ENCODE measurements around the gene CCDC170. TPM values are rescaled to one million over a fixed set of nuclear protein-coding genes. Genes with fewer than 3 reads are reported as not detected.
"Not testable (repeated sequence)": the region's sequence is repeated elsewhere in the genome, so short reads cannot be mapped to it uniquely, and the experiment has no call there.

Gene CCDC170
- total RNA-seq, 4 donors from 2014 or later = 0.35 to 1.7 (median 1.5) TPM; not detected in 1

DNA sequence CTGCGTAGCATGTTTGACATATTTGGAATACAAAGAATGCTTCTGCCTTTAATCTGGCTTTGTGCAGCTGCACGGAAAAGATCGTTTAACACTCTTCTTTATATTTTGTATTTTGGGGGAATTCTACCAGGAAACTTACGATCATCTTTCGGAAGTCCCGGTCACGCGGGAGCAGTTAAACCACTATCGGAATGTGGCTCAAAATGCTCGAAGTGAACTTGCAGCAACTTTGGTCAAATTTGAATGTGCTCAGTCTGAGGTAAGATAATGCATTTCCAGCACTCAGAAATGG lies 42.3 kb downstream of the CCDC170 start:
- no peak for DNase-seq
- H3K27ac ChIP-seq = no peak overlapping the region
- H3K27me3 ChIP-seq = no peaks in the 10 kb centered on the region
- TF ChIP-seq, protein P1, sequence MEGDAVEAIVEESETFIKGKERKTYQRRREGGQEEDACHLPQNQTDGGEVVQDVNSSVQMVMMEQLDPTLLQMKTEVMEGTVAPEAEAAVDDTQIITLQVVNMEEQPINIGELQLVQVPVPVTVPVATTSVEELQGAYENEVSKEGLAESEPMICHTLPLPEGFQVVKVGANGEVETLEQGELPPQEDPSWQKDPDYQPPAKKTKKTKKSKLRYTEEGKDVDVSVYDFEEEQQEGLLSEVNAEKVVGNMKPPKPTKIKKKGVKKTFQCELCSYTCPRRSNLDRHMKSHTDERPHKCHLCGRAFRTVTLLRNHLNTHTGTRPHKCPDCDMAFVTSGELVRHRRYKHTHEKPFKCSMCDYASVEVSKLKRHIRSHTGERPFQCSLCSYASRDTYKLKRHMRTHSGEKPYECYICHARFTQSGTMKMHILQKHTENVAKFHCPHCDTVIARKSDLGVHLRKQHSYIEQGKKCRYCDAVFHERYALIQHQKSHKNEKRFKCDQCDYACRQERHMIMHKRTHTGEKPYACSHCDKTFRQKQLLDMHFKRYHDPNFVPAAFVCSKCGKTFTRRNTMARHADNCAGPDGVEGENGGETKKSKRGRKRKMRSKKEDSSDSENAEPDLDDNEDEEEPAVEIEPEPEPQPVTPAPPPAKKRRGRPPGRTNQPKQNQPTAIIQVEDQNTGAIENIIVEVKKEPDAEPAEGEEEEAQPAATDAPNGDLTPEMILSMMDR (IDR thresholded peaks at IDR 0.05) = no peak
- TF ChIP-seq POLR2A (IDR thresholded peaks at IDR 0.05) = no peak
- no peak overlapping the region for H3K4me3 ChIP-seq
- no peaks in the 10 kb centered on the region for H3K36me3 ChIP-seq
- H3K9me3 ChIP-seq = peaks cover 0 to 3% (median 0%) of the 10 kb centered on the region in 4 donors
- H3K4me1 ChIP-seq = no peaks in the 10 kb centered on the region

DNA sequence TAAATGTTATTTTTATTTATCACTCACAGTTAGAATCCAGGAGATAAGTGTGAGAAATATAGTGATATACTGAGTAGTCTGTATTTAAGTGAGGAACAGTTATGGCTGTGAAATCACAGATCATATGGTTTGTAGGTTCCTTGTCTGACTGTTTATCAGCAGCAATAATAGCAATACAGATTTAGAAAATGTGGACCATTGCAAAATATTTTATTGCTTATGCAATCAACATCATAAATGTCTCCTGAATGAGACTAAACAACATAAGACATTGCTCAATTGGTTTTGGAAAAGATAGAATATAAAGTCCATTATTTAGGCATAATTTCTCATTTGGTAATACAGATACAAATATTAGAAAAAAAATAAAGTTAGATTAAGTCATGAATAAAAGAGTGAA lies 43.7 kb downstream of the CCDC170 start:
- no peak for DNase-seq
- H3K27me3 ChIP-seq = no peaks in the 10 kb centered on the region
- no peak for TF ChIP-seq POLR2A (IDR thresholded peaks at IDR 0.05)
- TF ChIP-seq, protein P1 (IDR thresholded peaks at IDR 0.05) = no peak
- H3K9me3 ChIP-seq = peaks cover 0 to 3% (median 0%) of the 10 kb centered on the region in 4 donors
- no peak overlapping the region for H3K27ac ChIP-seq
- no peaks in the 10 kb centered on the region for H3K4me1 ChIP-seq
- no peak overlapping the region for H3K4me3 ChIP-seq
- H3K36me3 ChIP-seq = no peaks in the 10 kb centered on the region

GRCh38 chr6:151539506-151540268 lies 45.9 kb downstream of the CCDC170 start:
- H3K36me3 ChIP-seq = no peaks in the 10 kb centered on the region
- no peaks in the 10 kb centered on the region for H3K4me1 ChIP-seq
- H3K9me3 ChIP-seq = peaks cover 0 to 3% (median 0%) of the 10 kb centered on the region in 4 donors
- H3K4me3 ChIP-seq = no peak overlapping the region
- TF ChIP-seq, protein P1 (IDR thresholded peaks at IDR 0.05) = no peak
- TF ChIP-seq POLR2A (IDR thresholded peaks at IDR 0.05) = no peak
- no peak overlapping the region for H3K27ac ChIP-seq
- no peaks in the 10 kb centered on the region for H3K27me3 ChIP-seq
- DNase-seq = no peak

GRCh38 chr6:151544453-151544852 lies 50.6 kb downstream of the CCDC170 start:
- no peaks in the 10 kb centered on the region for H3K36me3 ChIP-seq
- H3K27me3 ChIP-seq = no peaks in the 10 kb centered on the region
- H3K4me1 ChIP-seq = no peaks in the 10 kb centered on the region
- peaks cover 0 to 3% (median 0%) of the 10 kb centered on the region in 4 donors for H3K9me3 ChIP-seq
- DNase-seq = no peak
- no peak overlapping the region for H3K4me3 ChIP-seq
- no peak for TF ChIP-seq POLR2A (IDR thresholded peaks at IDR 0.05)
- TF ChIP-seq, protein P1 (IDR thresholded peaks at IDR 0.05) = no peak
- H3K27ac ChIP-seq = no peak overlapping the region

- not testable (repeated sequence) for H3K27ac ChIP-seq, H3K4me3 ChIP-seq, H3K36me3 ChIP-seq, DNase-seq, H3K27me3 ChIP-seq, H3K9me3 ChIP-seq, H3K4me1 ChIP-seq
Measured at GRCh38 chr6:151544884-151545283, 51.1 kb downstream of the CCDC170 start.

DNA sequence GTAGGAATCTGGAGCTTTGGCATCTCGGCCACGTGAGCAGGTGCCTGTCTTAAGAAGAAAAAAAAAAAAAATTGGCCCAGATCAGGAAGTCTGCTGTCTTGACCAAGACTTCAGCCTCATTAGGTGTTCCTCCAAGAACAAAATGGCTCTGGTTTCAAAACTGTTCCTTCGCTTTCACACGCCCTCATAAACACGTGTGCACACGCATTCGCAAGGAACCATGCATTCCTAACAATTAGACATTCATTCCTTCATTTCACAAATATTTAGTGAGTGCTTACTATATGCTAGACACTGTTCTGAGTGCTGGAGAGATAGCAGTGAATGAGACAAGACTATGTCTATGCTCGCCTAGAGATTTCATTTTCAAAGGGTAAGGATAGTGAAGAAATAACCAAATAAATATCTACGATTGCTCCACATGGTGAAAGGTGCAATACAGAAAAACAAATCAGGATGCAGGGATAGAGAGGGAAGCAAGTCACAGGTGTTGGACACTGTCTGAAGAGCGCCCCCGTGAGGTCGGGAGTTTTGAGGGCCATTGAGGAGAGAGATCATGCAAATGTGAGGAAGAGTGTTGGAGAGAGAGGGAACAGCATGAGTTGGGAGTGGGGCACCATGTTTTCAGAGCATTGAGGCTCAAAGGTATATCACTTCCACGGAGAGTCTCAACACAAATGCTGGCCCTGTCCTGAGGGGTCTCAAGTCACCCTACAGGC lies 53.3 kb downstream of the CCDC170 start:
- Histone ChIP-seq H3K4me3 (no peak overlapping the region), H3K27me3 (no peaks in the 10 kb centered on the region), H3K36me3 (no peaks in the 10 kb centered on the region), H3K27ac (no peak overlapping the region), H3K4me1 (no peaks in the 10 kb centered on the region), H3K9me3 (no peaks in the 10 kb centered on the region)
- DNase-seq = no peak
- TF ChIP-seq POLR2A (IDR thresholded peaks at IDR 0.05) = no peak
- TF ChIP-seq, protein P1 (IDR thresholded peaks at IDR 0.05) = no peak

Measured in Peyer's patch (tissue), 4 donors.